Uterus (tissue), 2 donors: ENCODE data around the gene F10.

Experiments
- CTCF ChIP-seq, 4 experiments: fragments of 200-600 bp in 2 of 4; fragments of 450-650 bp in 2 of 4; sonication (generic) in 2 of 4; IDR thresholded peaks; one replicate each; pipeline ENCODE4 v1.5.1; 2016 to 2019; ENCODE audit warnings: antibody characterized with exemption in 4 of 4, mild to moderate bottlenecking in 2 of 4, moderate library complexity in 1 of 4
- POLR2A ChIP-seq, 2 donors: fragments of 450-650 bp; IDR thresholded peaks; one replicate each; pipeline ENCODE4 v1.6.1; 2016; ENCODE audit warnings: antibody characterized with exemption in 2 of 2, mild to moderate bottlenecking in 1 of 2, moderate library complexity in 1 of 2

GRCh38 chr13:113083022-113083373 lies 39.6 kb upstream of the F10 start:
- TF ChIP-seq POLR2A (IDR thresholded peaks at IDR 0.05) (no peak), CTCF (IDR thresholded peaks at IDR 0.05) (no peak)
